B cell (primary cell): Measurements from ENCODE around the gene EDN1. TPM values are rescaled to one million over a fixed set of nuclear protein-coding genes. Genes with fewer than 3 reads are reported as not detected.

Experiments
- ATAC-seq: fragments of 200-7000 bp; cut with Tn5 transposase; one replicate; pipeline ENCODE4 v1.10.0; 2021; ENCODE audit warnings: low read depth, mild to moderate bottlenecking, moderate number of reproducible peaks, moderate library complexity
- CTCF ChIA-PET: fragments of 350-600 bp; sonication (Branson Sonifier 250); formaldehyde crosslinking; loops from one replicate; lab custom pipeline; 2021; ENCODE audit warnings: antibody characterized with exemption, inconsistent platforms; lab: Charles Lee
- POLR2A ChIA-PET: fragments of 350-600 bp; sonication (Branson Sonifier 250); formaldehyde crosslinking; loops from one replicate; lab custom pipeline; 2021; ENCODE audit warnings: antibody characterized with exemption; lab: Charles Lee
- DNase-seq: peaks from one replicate; pipeline ENCODE4 v3.0.0; 2013
- H2AFZ ChIP-seq: 2 replicates; pipeline ENCODE4 v1.6.1; 2012; ENCODE audit warnings: mild to moderate bottlenecking, low read depth, low read length; ENCODE audit not compliant: insufficient read depth, poor library complexity, severe bottlenecking
- H3K27ac ChIP-seq, 2 donors: 1 replicate in 1 of 2; 2 replicates in 1 of 2; pipeline ENCODE4 v1.5.1; 2012 to 2013; ENCODE audit warnings: low read length in 2 of 2, mild to moderate bottlenecking in 2 of 2, moderate library complexity in 1 of 2
- H3K27me3 ChIP-seq, 4 experiments: fragments of 200-600 bp in 1 of 4; sonication (generic) in 1 of 4; replicated peaks in 1 of 4; 1 replicate in 2 of 4; 2 replicates in 2 of 4; pipeline versions ENCODE4 v1.6.1 to v1.7.0; 2013 to 2016; ENCODE audit warnings: low read length in 3 of 4, mild to moderate bottlenecking in 2 of 4, mixed read lengths in 1 of 4, moderate library complexity in 1 of 4; ENCODE audit not compliant: insufficient read depth in 4 of 4, control insufficient read depth in 3 of 4; ENCODE audit errors: control extremely low read depth in 1 of 4
- H3K36me3 ChIP-seq, 2 experiments: replicated peaks in 1 of 2; 1 replicate in 1 of 2; 2 replicates in 1 of 2; pipeline versions ENCODE4 v1.6.1 to v1.7.1; 2013; ENCODE audit warnings: low read length in 1 of 2; ENCODE audit not compliant: insufficient read depth in 2 of 2, control insufficient read depth in 1 of 2; ENCODE audit errors: control extremely low read depth in 1 of 2, extremely low read depth in 1 of 2
- H3K4me1 ChIP-seq, 2 donors: fragments of 200-600 bp in 1 of 2; sonication (generic) in 1 of 2; 1 replicate in 1 of 2; 2 replicates in 1 of 2; pipeline versions ENCODE4 v1.5.1 to v1.6.1; 2013 to 2017; ENCODE audit warnings: low read length in 2 of 2; ENCODE audit not compliant: control insufficient read depth in 2 of 2, insufficient read depth in 2 of 2
- H3K4me2 ChIP-seq: replicated peaks from 2 replicates; pipeline ENCODE3; 2012; ENCODE audit warnings: mild to moderate bottlenecking, low read depth, low read length; ENCODE audit not compliant: poor library complexity, severe bottlenecking
- H3K4me3 ChIP-seq, 5 experiments: fragments of 200-600 bp in 1 of 5; sonication (generic) in 1 of 5; 1 replicate in 3 of 5; 2 replicates in 2 of 5; pipeline versions ENCODE4 v1.5.1 to v1.7.0; 2011 to 2016; ENCODE audit warnings: low read length in 4 of 5, mild to moderate bottlenecking in 4 of 5, low read depth in 2 of 5, control low read depth in 1 of 5, moderate library complexity in 1 of 5; ENCODE audit not compliant: insufficient read depth in 1 of 5; ENCODE audit errors: control extremely low read depth in 1 of 5, extremely low read depth in 1 of 5
- H3K79me2 ChIP-seq: fragments of 200-600 bp; sonication (generic); one replicate; pipeline ENCODE4 v1.6.0; 2016; ENCODE audit warnings: low read length; ENCODE audit not compliant: control insufficient read depth, insufficient read depth
- H3K9ac ChIP-seq: fragments of 200-600 bp; sonication (generic); 2 replicates; pipeline ENCODE4 v1.6.1; 2017; ENCODE audit warnings: mild to moderate bottlenecking, low read length, moderate library complexity
- H3K9me3 ChIP-seq, 3 donors: one replicate each; pipeline versions ENCODE4 v1.6.1 to v1.7.1; 2013; ENCODE audit warnings: low read length in 2 of 3; ENCODE audit not compliant: control insufficient read depth in 2 of 3, insufficient read depth in 1 of 3; ENCODE audit errors: control extremely low read depth in 1 of 3
- H4K20me1 ChIP-seq: 2 replicates; pipeline ENCODE4 v1.6.0; 2012; ENCODE audit warnings: mild to moderate bottlenecking, low read length; ENCODE audit not compliant: insufficient read depth, control insufficient read depth, poor library complexity, severe bottlenecking
- H3K27ac Mint-ChIP-seq: one replicate; pipeline ENCODE4 v1.8.0; 2021; ENCODE audit warnings: mixed read lengths
- H3K27me3 Mint-ChIP-seq: one replicate; pipeline ENCODE4 v1.8.0; 2021; ENCODE audit warnings: mixed read lengths
- H3K4me1 Mint-ChIP-seq: one replicate; pipeline ENCODE4 v1.8.0; 2021; ENCODE audit warnings: mixed read lengths
- H3K4me3 Mint-ChIP-seq: one replicate; pipeline ENCODE4 v1.8.0; 2021; ENCODE audit warnings: mixed read lengths
- H3K9me3 Mint-ChIP-seq: one replicate; pipeline ENCODE4 v1.8.0; 2022; ENCODE audit warnings: mixed read lengths; ENCODE audit not compliant: insufficient read depth
- CTCF ChIP-seq: fragments of 200-600 bp; IDR thresholded peaks from one replicate; pipeline ENCODE4 v1.8.0; 2022; ENCODE audit warnings: antibody characterized with exemption, mild to moderate bottlenecking
- EZH2 ChIP-seq: IDR thresholded peaks from 2 replicates; pipeline ENCODE4 v1.6.1; 2012; ENCODE audit warnings: borderline replicate concordance, low read depth, mild to moderate bottlenecking, moderate library complexity, low read length; ENCODE audit not compliant: insufficient read depth, poor library complexity, severe bottlenecking
- WGBS: methylation state at CpG from one replicate; pipeline ENCODE4 v1.1.5; 2013; ENCODE audit warnings: missing lambda C conversion rate; ENCODE audit not compliant: insufficient coverage; 5-methylcytosine and 5-hydroxymethylcytosine counted together
- intact Hi-C: fragments of 100-400 bp; cut with micrococcal nuclease; formaldehyde crosslinking; loops from one replicate; pipeline ENCODE4 v1.10.0; 2022
- polyA plus RNA-seq: library from polyadenylated mRNA; depleted of rRNA; stranded (reverse); fragments of >200 nt; gene quantifications from 2 replicates; pipeline ENCODE4 v1.2.3, GENCODE V29; 2012
- total RNA-seq, 2 donors: library from RNA; stranded (reverse); fragments of 120-200 nt in 1 of 2; gene quantifications; 1 replicate in 1 of 2; 2 replicates in 1 of 2; pipeline versions ENCODE4 v1.2.3 to v1.2.4, GENCODE V29; 2013 to 2022

EDN1 gene
- total and polyA plus RNA-seq, 2 donors (not counting 1 experiment from before 2014, with no cell fraction given): 1.4 to 2.1 TPM

- Histone ChIP-seq H3K4me3 (no peak overlapping the region), H2AFZ (no peak overlapping the region), H3K27ac (no peak overlapping the region), H3K27me3 (no peaks in the 10 kb centered on the region), H3K9ac (no peak overlapping the region), H4K20me1 (no peaks in the 10 kb centered on the region), H3K4me1 (peaks cover 3% of the 10 kb centered on the region in 2 donors), H3K36me3 (no peaks in the 10 kb centered on the region), H3K79me2 (no peaks in the 10 kb centered on the region), H3K4me2 (no peak overlapping the region), H3K9me3 (no peaks in the 10 kb centered on the region)
- ChIA-PET CTCF (no interaction called here), POLR2A (no interaction called here)
- Mint-ChIP-seq H3K9me3 (no peaks in the 10 kb centered on the region), H3K4me1 (peaks cover 11% of the 10 kb centered on the region), H3K27me3 (no peaks in the 10 kb centered on the region), H3K27ac (no peak overlapping the region), H3K4me3 (no peak overlapping the region)
- intact Hi-C loops: no loop called here
- WGBS: 94% methylated on average over 3 of the region's 5 CpGs
- TF ChIP-seq EZH2 (no peak), CTCF (no peak)
- no peak for ATAC-seq
- no peak for DNase-seq
These were observed 46.2 kb downstream of the EDN1 start for GRCh38 chr6:12336121-12336971.

- DNase-seq (no peak), ATAC-seq (no peak)
- H3K9ac ChIP-seq: no peak overlapping the region
- no peaks in the 10 kb centered on the region for H3K36me3 ChIP-seq
- POLR2A ChIA-PET: no interaction called here
- H3K4me1 ChIP-seq: no peaks in the 10 kb centered on the region
- Mint-ChIP-seq H3K27me3 (peaks cover 4% of the 10 kb centered on the region), H3K27ac (no peak overlapping the region), H3K4me3 (no peak overlapping the region), H3K4me1 (peaks cover 7% of the 10 kb centered on the region), H3K9me3 (no peaks in the 10 kb centered on the region)
- H3K27ac ChIP-seq: no peak overlapping the region
- H3K4me3 ChIP-seq: no peak overlapping the region
- H3K79me2 ChIP-seq: no peaks in the 10 kb centered on the region
- TF ChIP-seq EZH2 (no peak), CTCF (no peak)
- H4K20me1 ChIP-seq: no peaks in the 10 kb centered on the region
- H3K9me3 ChIP-seq: no peaks in the 10 kb centered on the region
- H3K27me3 ChIP-seq: no peaks in the 10 kb centered on the region
- H3K4me2 ChIP-seq: no peak overlapping the region
- H2AFZ ChIP-seq: no peak overlapping the region
- intact Hi-C loops: no loop called here
- no CpG with 5 or more reads among the region's 3 CpGs for WGBS
- CTCF ChIA-PET: no interaction called here
These were observed 48.9 kb downstream of the EDN1 start for GRCh38 chr6:12339022-12339421.
